Measurements from ENCODE around the gene ATR.
"Not testable (repeated sequence)": the region's sequence is repeated elsewhere in the genome, so short reads cannot be mapped to it uniquely, and the experiment has no call there.

DNA sequence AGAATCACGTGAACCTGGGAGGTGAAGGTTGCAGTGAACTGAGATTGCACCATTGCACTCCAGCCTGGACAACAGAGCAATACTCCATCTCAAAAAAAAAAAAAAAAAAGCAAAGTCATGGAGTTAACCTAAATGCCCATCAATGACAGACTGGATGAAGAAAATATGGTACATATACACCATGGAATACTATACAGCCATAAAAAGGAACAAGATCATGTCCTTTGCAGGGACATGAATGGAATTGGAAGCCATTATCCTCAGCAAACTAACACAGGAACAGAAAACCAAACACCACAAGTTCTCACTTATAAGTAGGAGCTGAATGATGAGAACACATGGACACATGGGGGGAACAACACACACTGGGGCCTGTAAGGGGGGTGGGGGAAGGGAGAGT is 26.0 kb downstream of the ATR start:
- not testable (repeated sequence) for TF ChIP-seq CTCF (conservative IDR thresholded peaks at IDR 0.05; ENCODE audit: low read depth, low read length); EZH2 (IDR thresholded peaks at IDR 0.05; ENCODE audit: borderline replicate concordance, low read depth, low read length, poor library complexity, severe bottlenecking)
